Measurements from ENCODE around the gene UCHL3.

Gene UCHL3

GRCh38 chr13:75637181-75637750 is 87.7 kb downstream of the UCHL3 start:
- TF ChIP-seq FOXP2 (optimal IDR thresholded peaks at IDR 0.05; ENCODE audit: control extremely low read depth, extremely low read length, insufficient read depth) (no peak), POLR2AphosphoS5 (IDR thresholded peaks at IDR 0.05; ENCODE audit: borderline replicate concordance, low read depth, low read length) (no peak), EZH2 (IDR thresholded peaks at IDR 0.05) (no peak)
- Histone ChIP-seq H3K36me3 (ENCODE audit: insufficient read depth, low read length) (peaks cover 16% of the 10 kb centered on the region), H3K9ac (ENCODE audit: insufficient read length) (peak overlapping the region; percentile 68), H3K9me3 (ENCODE audit: low read depth, low read length) (no peaks in the 10 kb centered on the region), H3K27ac (peak overlapping the region; percentile 61), H3K4me3 (peak overlapping the region; percentile 82)
- DNase-seq (ENCODE audit: low read depth, low spot score): no peak

GRCh38 chr13:75639454-75639853 is 89.9 kb downstream of the UCHL3 start:
- DNase-seq (ENCODE audit: low read depth, low spot score): no peak
- Histone ChIP-seq H3K4me3 (0 out of 2 replicates have a peak overlapping the region, but pooled peaks have one; percentile 22), H3K36me3 (ENCODE audit: insufficient read depth, low read length) (peaks cover 16% of the 10 kb centered on the region), H3K27ac (no peak overlapping the region), H3K9ac (ENCODE audit: insufficient read length) (no peak overlapping the region), H3K9me3 (ENCODE audit: low read depth, low read length) (no peaks in the 10 kb centered on the region)
- TF ChIP-seq POLR2AphosphoS5 (IDR thresholded peaks at IDR 0.05; ENCODE audit: borderline replicate concordance, low read depth, low read length) (no peak), FOXP2 (optimal IDR thresholded peaks at IDR 0.05; ENCODE audit: control extremely low read depth, extremely low read length, insufficient read depth) (no peak), EZH2 (IDR thresholded peaks at IDR 0.05) (no peak)

GRCh38 chr13:75641026-75641425 is 91.4 kb downstream of the UCHL3 start:
- no peak for TF ChIP-seq EZH2 (IDR thresholded peaks at IDR 0.05)
- TF ChIP-seq POLR2AphosphoS5 (IDR thresholded peaks at IDR 0.05; ENCODE audit: borderline replicate concordance, low read depth, low read length): no peak
- no peak for TF ChIP-seq FOXP2 (optimal IDR thresholded peaks at IDR 0.05; ENCODE audit: control extremely low read depth, extremely low read length, insufficient read depth)
- Histone ChIP-seq H3K36me3 (ENCODE audit: insufficient read depth, low read length) (peaks cover 16% of the 10 kb centered on the region), H3K4me3 (no peak overlapping the region), H3K27ac (no peak overlapping the region), H3K9ac (ENCODE audit: insufficient read length) (no peak overlapping the region), H3K9me3 (ENCODE audit: low read depth, low read length) (no peaks in the 10 kb centered on the region)
- no peak for DNase-seq (ENCODE audit: low read depth, low spot score)

- Histone ChIP-seq H3K36me3 (ENCODE audit: insufficient read depth, low read length) (peaks cover 16% of the 10 kb centered on the region), H3K9me3 (ENCODE audit: low read depth, low read length) (no peaks in the 10 kb centered on the region), H3K9ac (ENCODE audit: insufficient read length) (no peak overlapping the region), H3K4me3 (no peak overlapping the region), H3K27ac (no peak overlapping the region)
- no peak for DNase-seq (ENCODE audit: low read depth, low spot score)
- TF ChIP-seq POLR2AphosphoS5 (IDR thresholded peaks at IDR 0.05; ENCODE audit: borderline replicate concordance, low read depth, low read length): no peak
Measured at GRCh38 chr13:75643182-75643581, 93.6 kb downstream of the UCHL3 start.

- Histone ChIP-seq H3K27ac (no peak overlapping the region), H3K4me3 (no peak overlapping the region), H3K9me3 (ENCODE audit: low read depth, low read length) (no peaks in the 10 kb centered on the region), H3K36me3 (ENCODE audit: insufficient read depth, low read length) (peaks cover 20% of the 10 kb centered on the region), H3K9ac (ENCODE audit: insufficient read length) (no peak overlapping the region)
- TF ChIP-seq POLR2AphosphoS5 (IDR thresholded peaks at IDR 0.05; ENCODE audit: borderline replicate concordance, low read depth, low read length) (no peak), EZH2 (IDR thresholded peaks at IDR 0.05) (no peak), FOXP2 (optimal IDR thresholded peaks at IDR 0.05; ENCODE audit: control extremely low read depth, extremely low read length, insufficient read depth) (no peak)
- no peak for DNase-seq (ENCODE audit: low read depth, low spot score)
Measured at GRCh38 chr13:75643693-75644092, 94.1 kb downstream of the UCHL3 start.

- TF ChIP-seq FOXP2 (optimal IDR thresholded peaks at IDR 0.05; ENCODE audit: control extremely low read depth, extremely low read length, insufficient read depth) (no peak), POLR2AphosphoS5 (IDR thresholded peaks at IDR 0.05; ENCODE audit: borderline replicate concordance, low read depth, low read length) (no peak), EZH2 (IDR thresholded peaks at IDR 0.05) (no peak)
- Histone ChIP-seq H3K36me3 (ENCODE audit: insufficient read depth, low read length) (peaks cover 22% of the 10 kb centered on the region), H3K4me3 (no peak overlapping the region), H3K27ac (0 out of 2 replicates have a peak overlapping the region, but pooled peaks have one; percentile 8), H3K9ac (ENCODE audit: insufficient read length) (no peak overlapping the region), H3K9me3 (ENCODE audit: low read depth, low read length) (no peaks in the 10 kb centered on the region)
- DNase-seq (ENCODE audit: low read depth, low spot score): no peak
Measured at GRCh38 chr13:75645141-75645540, 95.5 kb downstream of the UCHL3 start.

- TF ChIP-seq POLR2AphosphoS5 (IDR thresholded peaks at IDR 0.05; ENCODE audit: borderline replicate concordance, low read depth, low read length) (no peak), EZH2 (IDR thresholded peaks at IDR 0.05) (no peak), FOXP2 (optimal IDR thresholded peaks at IDR 0.05; ENCODE audit: control extremely low read depth, extremely low read length, insufficient read depth) (no peak)
- Histone ChIP-seq H3K9ac (ENCODE audit: insufficient read length) (no peak overlapping the region), H3K27ac (no peak overlapping the region), H3K4me3 (no peak overlapping the region), H3K9me3 (ENCODE audit: low read depth, low read length) (no peaks in the 10 kb centered on the region), H3K36me3 (ENCODE audit: insufficient read depth, low read length) (peaks cover 13% of the 10 kb centered on the region)
- no peak for DNase-seq (ENCODE audit: low read depth, low spot score)
Measured at GRCh38 chr13:75647126-75647784, 97.7 kb downstream of the UCHL3 start.

GRCh38 chr13:75648446-75648845 is 98.9 kb downstream of the UCHL3 start:
- TF ChIP-seq EZH2 (IDR thresholded peaks at IDR 0.05): no peak
- no peak for TF ChIP-seq POLR2AphosphoS5 (IDR thresholded peaks at IDR 0.05; ENCODE audit: borderline replicate concordance, low read depth, low read length)
- no peak for TF ChIP-seq FOXP2 (optimal IDR thresholded peaks at IDR 0.05; ENCODE audit: control extremely low read depth, extremely low read length, insufficient read depth)
- H3K4me3 ChIP-seq: no peak overlapping the region
- H3K27ac ChIP-seq: no peak overlapping the region
- no peak for DNase-seq (ENCODE audit: low read depth, low spot score)
- no peak overlapping the region for H3K9ac ChIP-seq (ENCODE audit: insufficient read length)
- peaks cover 14% of the 10 kb centered on the region for H3K36me3 ChIP-seq (ENCODE audit: insufficient read depth, low read length)
- H3K9me3 ChIP-seq (ENCODE audit: low read depth, low read length): no peaks in the 10 kb centered on the region

All from SK-N-MC (cell line).